WTC11 (cell line): ENCODE measurements around the gene GPX4. TPM values are rescaled to one million over a fixed set of nuclear protein-coding genes. Genes with fewer than 3 reads are reported as not detected.

Source experiments
- ATAC-seq: fragments of 200-7000 bp; cut with Tn5 transposase; 2 replicates; pipeline ENCODE4 v1.10.0; 2021; ENCODE audit warnings: mild to moderate bottlenecking, moderate library complexity
- CTCF ChIA-PET: fragments of 300-600 bp; sonication (Branson Sonifier 250); formaldehyde crosslinking; loops from one replicate; lab custom pipeline; 2021; ENCODE audit warnings: antibody characterized with exemption; lab: Charles Lee
- POLR2A ChIA-PET: fragments of 350-600 bp; sonication (Branson Sonifier 250); formaldehyde crosslinking; loops from one replicate; lab custom pipeline; 2021; ENCODE audit warnings: antibody characterized with exemption; lab: Charles Lee
- DNase-seq: peaks from one replicate; pipeline ENCODE4 v3.0.0; 2021; ENCODE audit warnings: low spot score
- H3K27ac Mint-ChIP-seq: 2 replicates; pipeline ENCODE4 v1.8.0; 2021; ENCODE audit warnings: mixed read lengths
- H3K27me3 Mint-ChIP-seq: 2 replicates; pipeline ENCODE4 v1.8.0; 2021; ENCODE audit warnings: low read depth, mild to moderate bottlenecking, moderate library complexity, mixed read lengths
- H3K36me3 Mint-ChIP-seq: 2 replicates; pipeline ENCODE4 v1.8.0; 2021; ENCODE audit warnings: mixed read lengths
- H3K4me1 Mint-ChIP-seq: 2 replicates; pipeline ENCODE4 v1.8.0; 2022; ENCODE audit warnings: mixed read lengths
- H3K4me3 Mint-ChIP-seq: 2 replicates; pipeline ENCODE4 v1.8.0; 2021; ENCODE audit warnings: mild to moderate bottlenecking, moderate library complexity, mixed read lengths
- H3K9me3 Mint-ChIP-seq: 2 replicates; pipeline ENCODE4 v1.8.0; 2021; ENCODE audit warnings: mixed read lengths
- ESRRA ChIP-seq: sonication (generic); formaldehyde crosslinking; IDR thresholded peaks from 2 replicates; pipeline ENCODE4 v1.8.1; 2022; ENCODE audit warnings: mild to moderate bottlenecking, missing genetic modification reagents, borderline replicate concordance
- JAZF1 ChIP-seq: fragments of 250-450 bp; sonication (Bioruptor Pico); IDR thresholded peaks from 2 replicates; pipeline ENCODE4 v1.9.0; 2021; ENCODE audit warnings: moderate library complexity, mild to moderate bottlenecking, inconsistent platforms
- NFE2L1 ChIP-seq: sonication (generic); formaldehyde crosslinking; IDR thresholded peaks from 2 replicates; pipeline ENCODE4 v1.8.1; 2023; ENCODE audit warnings: missing genetic modification reagents
- NR1H2 ChIP-seq: sonication (generic); formaldehyde crosslinking; IDR thresholded peaks from 2 replicates; pipeline ENCODE4 v1.9.0; 2021; ENCODE audit warnings: mild to moderate bottlenecking, moderate library complexity, missing genetic modification reagents
- TEAD1 ChIP-seq: sonication (generic); formaldehyde crosslinking; IDR thresholded peaks from 2 replicates; pipeline ENCODE4 v1.8.0; 2022; ENCODE audit warnings: mild to moderate bottlenecking, missing genetic modification reagents
- TEAD4 ChIP-seq: sonication (generic); formaldehyde crosslinking; IDR thresholded peaks from 2 replicates; pipeline ENCODE4 v1.8.0; 2022; ENCODE audit warnings: mild to moderate bottlenecking, missing genetic modification reagents
- TP53 ChIP-seq: sonication (generic); formaldehyde crosslinking; IDR thresholded peaks from 2 replicates; pipeline ENCODE4 v1.8.1; 2023; ENCODE audit warnings: mild to moderate bottlenecking, missing genetic modification reagents
- ZBTB21 ChIP-seq: sonication (generic); formaldehyde crosslinking; IDR thresholded peaks from 2 replicates; pipeline ENCODE4 v1.8.1; 2023; ENCODE audit warnings: mild to moderate bottlenecking, missing genetic modification reagents, borderline replicate concordance
- ZNF219 ChIP-seq: sonication (generic); formaldehyde crosslinking; IDR thresholded peaks from 2 replicates; pipeline ENCODE4 v1.8.0; 2023; ENCODE audit warnings: missing genetic modification reagents, mild to moderate bottlenecking, borderline replicate concordance
- total RNA-seq: library from RNA; stranded (reverse); gene quantifications from 3 replicates; pipeline ENCODE4 v1.2.3, GENCODE V29; 2021
- TF ChIP-seq, protein P1 (sequence below): sonication (generic); formaldehyde crosslinking; IDR thresholded peaks from 2 replicates; pipeline ENCODE4 v1.8.1; 2023; ENCODE audit warnings: mild to moderate bottlenecking, moderate library complexity, missing genetic modification reagents
- TF ChIP-seq, protein P2 (sequence below): sonication (generic); formaldehyde crosslinking; IDR thresholded peaks from 2 replicates; pipeline ENCODE4 v1.8.1; 2023; ENCODE audit warnings: mild to moderate bottlenecking, missing genetic modification reagents, borderline replicate concordance
- TF ChIP-seq, protein P3 (sequence below): sonication (generic); formaldehyde crosslinking; IDR thresholded peaks from 2 replicates; pipeline ENCODE4 v1.8.0; 2023; ENCODE audit warnings: mild to moderate bottlenecking, missing genetic modification reagents
- TF ChIP-seq, protein P4 (sequence below): sonication (generic); formaldehyde crosslinking; IDR thresholded peaks from 2 replicates; pipeline ENCODE4 v1.8.0; 2022; ENCODE audit warnings: missing genetic modification reagents

GPX4 gene
- total RNA-seq, 1 experiment from 2014 or later, result 363 TPM

DNA sequence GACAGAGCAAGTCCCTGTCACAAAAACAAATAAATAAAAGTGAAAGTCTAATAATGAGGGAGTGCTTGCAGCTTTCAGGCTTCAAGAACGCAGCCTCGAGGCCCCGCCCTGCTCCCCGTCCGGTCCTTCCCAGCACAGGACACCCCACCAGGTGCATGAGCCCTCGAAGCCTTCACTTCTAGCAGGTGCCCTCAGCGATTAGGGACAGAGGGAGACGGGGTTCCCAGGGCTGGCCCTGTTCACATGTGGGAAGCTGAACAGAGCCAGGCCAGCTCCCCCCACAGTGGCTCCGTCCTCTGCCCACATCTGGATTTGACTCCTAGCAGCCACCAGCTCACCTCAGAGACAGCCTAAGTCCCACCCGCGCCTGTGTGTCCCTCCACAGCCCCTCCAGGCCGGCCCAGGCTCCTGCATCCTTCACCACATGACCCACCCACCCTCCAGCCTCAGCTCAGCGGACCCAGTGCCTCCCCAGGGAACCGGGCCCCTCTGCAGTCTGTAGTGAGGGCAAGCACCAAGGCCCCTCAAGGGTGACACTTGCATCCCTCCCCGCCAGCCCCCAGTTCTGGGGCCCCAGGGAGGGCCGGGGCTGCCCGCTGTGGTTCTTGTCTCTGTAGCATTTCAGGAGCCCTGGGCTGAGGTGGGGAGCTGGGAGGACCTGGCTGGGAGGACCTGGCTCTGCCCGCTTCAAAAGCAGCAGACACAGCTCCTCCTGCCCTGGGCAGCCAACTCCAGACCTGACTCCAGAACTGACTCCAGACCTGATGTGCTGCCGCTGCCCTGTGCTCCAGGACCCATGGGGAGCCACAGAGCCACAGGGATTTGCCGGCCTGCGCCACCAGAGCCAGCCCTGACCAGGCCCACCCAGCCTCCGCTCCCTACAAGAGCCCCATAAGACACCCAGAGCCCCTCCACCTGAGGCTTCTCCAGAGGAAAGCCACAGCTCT is 27.2 kb downstream of the GPX4 start:
- ChIA-PET POLR2A (no interaction called here), CTCF (interaction anchor here (0.8 to 3.8 kb wide), 5 partner anchors 18 to 135 kb away, joined by 4 to 28 read pairs (median 6); no protein-coding TSS in a partner anchor)
- H3K4me3 Mint-ChIP-seq, result no peak overlapping the region
- ATAC-seq, result no peak
- H3K36me3 Mint-ChIP-seq, result no peaks in the 10 kb centered on the region
- no peak for TF ChIP-seq NR1H2 (CRISPR knock-in tag)
- H3K9me3 Mint-ChIP-seq, result no peaks in the 10 kb centered on the region
- no peaks in the 10 kb centered on the region for H3K27me3 Mint-ChIP-seq
- no peak overlapping the region; the same call in 1 of the 2 replicates for H3K27ac Mint-ChIP-seq
- no peaks in the 10 kb centered on the region for H3K4me1 Mint-ChIP-seq
- no peak for DNase-seq

DNA sequence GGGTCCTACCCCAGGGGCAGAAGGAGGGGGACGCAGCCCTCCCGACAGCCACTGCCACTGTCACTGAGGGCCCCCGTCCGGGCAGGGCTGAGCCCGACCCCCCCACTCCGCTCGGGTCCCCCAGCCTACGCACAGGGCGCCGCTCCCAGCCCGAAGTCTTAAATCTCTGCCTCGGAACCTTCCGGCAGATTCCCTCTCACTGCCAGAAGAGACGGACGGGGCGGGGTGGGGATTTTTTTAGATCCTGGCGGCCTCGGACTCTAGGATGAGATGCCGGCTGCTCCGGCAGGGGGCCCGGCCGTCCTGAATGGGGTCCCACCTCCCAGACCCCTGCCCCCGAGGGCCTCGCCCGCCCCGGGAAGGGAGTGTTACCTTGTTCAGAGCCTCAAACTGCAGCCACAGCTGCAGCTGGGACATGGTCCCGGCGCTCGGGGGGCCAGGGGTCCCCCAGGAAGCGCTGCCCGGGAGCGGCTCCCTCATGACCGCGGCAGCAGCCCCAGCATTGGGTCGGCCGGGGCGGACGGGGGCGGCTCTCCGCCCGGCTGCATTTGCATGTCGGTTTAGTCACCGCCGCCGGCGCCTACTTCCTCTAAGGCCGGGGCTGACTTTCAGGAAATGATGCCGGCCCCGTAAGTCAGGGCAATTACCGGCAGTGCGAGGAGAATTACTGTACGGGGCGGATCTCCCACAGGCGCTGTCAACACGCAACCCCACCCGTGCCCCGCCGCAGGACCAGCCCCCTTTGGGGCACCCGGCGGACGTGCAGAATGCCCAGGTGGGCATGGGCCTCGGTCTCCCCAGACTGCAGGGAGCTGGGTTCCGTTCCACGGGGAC is 28.1 kb downstream of the GPX4 start:
- H3K9me3 Mint-ChIP-seq, result no peaks in the 10 kb centered on the region
- no peaks in the 10 kb centered on the region for H3K36me3 Mint-ChIP-seq
- CTCF ChIA-PET, result interaction anchor here (0.8 to 3.8 kb wide), 6 partner anchors 19 to 184 kb away, joined by 4 to 28 read pairs (median 6); no protein-coding TSS in a partner anchor
- H3K27me3 Mint-ChIP-seq, result no peaks in the 10 kb centered on the region
- ATAC-seq (peak; percentile 60), DNase-seq (peak; percentile 69)
- POLR2A ChIA-PET, result no interaction called here
- H3K27ac Mint-ChIP-seq, result no peak overlapping the region
- TF ChIP-seq, protein P1, sequence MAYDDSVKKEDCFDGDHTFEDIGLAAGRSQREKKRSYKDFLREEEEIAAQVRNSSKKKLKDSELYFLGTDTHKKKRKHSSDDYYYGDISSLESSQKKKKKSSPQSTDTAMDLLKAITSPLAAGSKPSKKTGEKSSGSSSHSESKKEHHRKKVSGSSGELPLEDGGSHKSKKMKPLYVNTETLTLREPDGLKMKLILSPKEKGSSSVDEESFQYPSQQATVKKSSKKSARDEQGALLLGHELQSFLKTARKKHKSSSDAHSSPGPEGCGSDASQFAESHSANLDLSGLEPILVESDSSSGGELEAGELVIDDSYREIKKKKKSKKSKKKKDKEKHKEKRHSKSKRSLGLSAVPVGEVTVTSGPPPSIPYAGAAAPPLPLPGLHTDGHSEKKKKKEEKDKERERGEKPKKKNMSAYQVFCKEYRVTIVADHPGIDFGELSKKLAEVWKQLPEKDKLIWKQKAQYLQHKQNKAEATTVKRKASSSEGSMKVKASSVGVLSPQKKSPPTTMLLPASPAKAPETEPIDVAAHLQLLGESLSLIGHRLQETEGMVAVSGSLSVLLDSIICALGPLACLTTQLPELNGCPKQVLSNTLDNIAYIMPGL (CRISPR knock-in tag), result peak; percentile 39; the same call in 1 of the 2 replicates
- no peak for TF ChIP-seq TEAD1 (CRISPR knock-in tag)
- TF ChIP-seq, all 79 proteins: peak for 1
- H3K4me1 Mint-ChIP-seq, result peaks cover 2% of the 10 kb centered on the region
- H3K4me3 Mint-ChIP-seq, result peak overlapping the region; percentile 10; the same call in 1 of the 2 replicates

DNA sequence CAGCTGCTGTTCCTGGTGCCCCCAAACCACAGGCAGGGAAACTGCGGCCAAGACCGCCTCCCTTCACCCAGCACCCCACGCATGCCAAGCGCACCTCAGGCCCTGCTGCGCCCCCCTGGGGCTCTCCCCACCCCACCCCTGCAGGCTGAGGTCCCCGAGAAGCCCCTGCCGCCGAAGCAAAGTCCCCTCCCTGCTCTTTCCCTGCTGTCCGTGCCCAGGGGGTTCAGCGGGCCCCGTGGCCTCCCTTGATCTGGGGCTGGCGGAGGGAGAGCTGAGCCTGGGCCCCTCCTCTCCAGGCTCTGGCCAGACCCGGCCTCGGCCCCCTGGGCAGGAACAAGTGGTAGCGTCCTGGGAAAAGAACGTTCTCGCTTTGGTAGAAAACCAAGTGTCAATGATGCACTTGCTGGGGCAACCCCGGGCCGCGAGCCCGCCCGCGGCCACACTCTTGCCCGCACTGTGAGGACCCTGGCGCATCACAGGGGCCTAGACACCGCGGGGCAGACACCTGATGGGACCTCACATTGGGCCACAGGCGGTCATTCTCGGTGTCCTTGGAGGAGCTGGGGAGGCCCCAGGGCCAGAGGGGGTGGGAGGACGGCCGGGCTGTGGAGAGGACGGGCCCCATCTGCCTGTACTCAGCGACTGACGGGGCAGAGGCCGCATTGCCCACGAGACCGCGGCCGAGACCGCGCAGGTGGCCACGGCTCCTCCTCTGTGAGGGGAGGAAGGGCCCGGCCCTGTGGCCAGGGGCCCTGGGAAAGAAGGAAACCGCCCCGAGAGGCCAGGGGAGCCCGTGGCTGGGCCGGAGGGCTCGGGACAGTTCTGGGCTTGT is 29.0 kb downstream of the GPX4 start:
- Mint-ChIP-seq H3K27ac (no peak overlapping the region), H3K36me3 (no peaks in the 10 kb centered on the region), H3K4me3 (no peak overlapping the region; the same call in 1 of the 2 replicates), H3K9me3 (no peaks in the 10 kb centered on the region), H3K4me1 (peaks cover 2% of the 10 kb centered on the region), H3K27me3 (no peaks in the 10 kb centered on the region)
- no peak for ATAC-seq
- no peak for DNase-seq
- ChIA-PET CTCF (interaction anchor here (0.9 to 1.9 kb wide), 8 partner anchors 9 to 183 kb away, joined by 3 to 19 read pairs (median 4); no protein-coding TSS in a partner anchor), POLR2A (no interaction called here)
- TF ChIP-seq TP53 (CRISPR knock-in tag), result no peak
- TF ChIP-seq ZNF219 (CRISPR knock-in tag), result no peak
- TF ChIP-seq, protein P2, sequence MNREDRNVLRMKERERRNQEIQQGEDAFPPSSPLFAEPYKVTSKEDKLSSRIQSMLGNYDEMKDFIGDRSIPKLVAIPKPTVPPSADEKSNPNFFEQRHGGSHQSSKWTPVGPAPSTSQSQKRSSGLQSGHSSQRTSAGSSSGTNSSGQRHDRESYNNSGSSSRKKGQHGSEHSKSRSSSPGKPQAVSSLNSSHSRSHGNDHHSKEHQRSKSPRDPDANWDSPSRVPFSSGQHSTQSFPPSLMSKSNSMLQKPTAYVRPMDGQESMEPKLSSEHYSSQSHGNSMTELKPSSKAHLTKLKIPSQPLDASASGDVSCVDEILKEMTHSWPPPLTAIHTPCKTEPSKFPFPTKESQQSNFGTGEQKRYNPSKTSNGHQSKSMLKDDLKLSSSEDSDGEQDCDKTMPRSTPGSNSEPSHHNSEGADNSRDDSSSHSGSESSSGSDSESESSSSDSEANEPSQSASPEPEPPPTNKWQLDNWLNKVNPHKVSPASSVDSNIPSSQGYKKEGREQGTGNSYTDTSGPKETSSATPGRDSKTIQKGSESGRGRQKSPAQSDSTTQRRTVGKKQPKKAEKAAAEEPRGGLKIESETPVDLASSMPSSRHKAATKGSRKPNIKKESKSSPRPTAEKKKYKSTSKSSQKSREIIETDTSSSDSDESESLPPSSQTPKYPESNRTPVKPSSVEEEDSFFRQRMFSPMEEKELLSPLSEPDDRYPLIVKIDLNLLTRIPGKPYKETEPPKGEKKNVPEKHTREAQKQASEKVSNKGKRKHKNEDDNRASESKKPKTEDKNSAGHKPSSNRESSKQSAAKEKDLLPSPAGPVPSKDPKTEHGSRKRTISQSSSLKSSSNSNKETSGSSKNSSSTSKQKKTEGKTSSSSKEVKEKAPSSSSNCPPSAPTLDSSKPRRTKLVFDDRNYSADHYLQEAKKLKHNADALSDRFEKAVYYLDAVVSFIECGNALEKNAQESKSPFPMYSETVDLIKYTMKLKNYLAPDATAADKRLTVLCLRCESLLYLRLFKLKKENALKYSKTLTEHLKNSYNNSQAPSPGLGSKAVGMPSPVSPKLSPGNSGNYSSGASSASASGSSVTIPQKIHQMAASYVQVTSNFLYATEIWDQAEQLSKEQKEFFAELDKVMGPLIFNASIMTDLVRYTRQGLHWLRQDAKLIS (CRISPR knock-in tag), result no peak
- no peak for TF ChIP-seq ZBTB21 (CRISPR knock-in tag)
- TF ChIP-seq JAZF1 (CRISPR knock-in tag), result no peak
- TF ChIP-seq, protein P3, sequence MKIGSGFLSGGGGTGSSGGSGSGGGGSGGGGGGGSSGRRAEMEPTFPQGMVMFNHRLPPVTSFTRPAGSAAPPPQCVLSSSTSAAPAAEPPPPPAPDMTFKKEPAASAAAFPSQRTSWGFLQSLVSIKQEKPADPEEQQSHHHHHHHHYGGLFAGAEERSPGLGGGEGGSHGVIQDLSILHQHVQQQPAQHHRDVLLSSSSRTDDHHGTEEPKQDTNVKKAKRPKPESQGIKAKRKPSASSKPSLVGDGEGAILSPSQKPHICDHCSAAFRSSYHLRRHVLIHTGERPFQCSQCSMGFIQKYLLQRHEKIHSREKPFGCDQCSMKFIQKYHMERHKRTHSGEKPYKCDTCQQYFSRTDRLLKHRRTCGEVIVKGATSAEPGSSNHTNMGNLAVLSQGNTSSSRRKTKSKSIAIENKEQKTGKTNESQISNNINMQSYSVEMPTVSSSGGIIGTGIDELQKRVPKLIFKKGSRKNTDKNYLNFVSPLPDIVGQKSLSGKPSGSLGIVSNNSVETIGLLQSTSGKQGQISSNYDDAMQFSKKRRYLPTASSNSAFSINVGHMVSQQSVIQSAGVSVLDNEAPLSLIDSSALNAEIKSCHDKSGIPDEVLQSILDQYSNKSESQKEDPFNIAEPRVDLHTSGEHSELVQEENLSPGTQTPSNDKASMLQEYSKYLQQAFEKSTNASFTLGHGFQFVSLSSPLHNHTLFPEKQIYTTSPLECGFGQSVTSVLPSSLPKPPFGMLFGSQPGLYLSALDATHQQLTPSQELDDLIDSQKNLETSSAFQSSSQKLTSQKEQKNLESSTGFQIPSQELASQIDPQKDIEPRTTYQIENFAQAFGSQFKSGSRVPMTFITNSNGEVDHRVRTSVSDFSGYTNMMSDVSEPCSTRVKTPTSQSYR, result no peak
- no peak for TF ChIP-seq NFE2L1 (CRISPR knock-in tag)
- no peak for TF ChIP-seq ESRRA (CRISPR knock-in tag)
- TF ChIP-seq TEAD4, result no peak
- TF ChIP-seq, protein P4, sequence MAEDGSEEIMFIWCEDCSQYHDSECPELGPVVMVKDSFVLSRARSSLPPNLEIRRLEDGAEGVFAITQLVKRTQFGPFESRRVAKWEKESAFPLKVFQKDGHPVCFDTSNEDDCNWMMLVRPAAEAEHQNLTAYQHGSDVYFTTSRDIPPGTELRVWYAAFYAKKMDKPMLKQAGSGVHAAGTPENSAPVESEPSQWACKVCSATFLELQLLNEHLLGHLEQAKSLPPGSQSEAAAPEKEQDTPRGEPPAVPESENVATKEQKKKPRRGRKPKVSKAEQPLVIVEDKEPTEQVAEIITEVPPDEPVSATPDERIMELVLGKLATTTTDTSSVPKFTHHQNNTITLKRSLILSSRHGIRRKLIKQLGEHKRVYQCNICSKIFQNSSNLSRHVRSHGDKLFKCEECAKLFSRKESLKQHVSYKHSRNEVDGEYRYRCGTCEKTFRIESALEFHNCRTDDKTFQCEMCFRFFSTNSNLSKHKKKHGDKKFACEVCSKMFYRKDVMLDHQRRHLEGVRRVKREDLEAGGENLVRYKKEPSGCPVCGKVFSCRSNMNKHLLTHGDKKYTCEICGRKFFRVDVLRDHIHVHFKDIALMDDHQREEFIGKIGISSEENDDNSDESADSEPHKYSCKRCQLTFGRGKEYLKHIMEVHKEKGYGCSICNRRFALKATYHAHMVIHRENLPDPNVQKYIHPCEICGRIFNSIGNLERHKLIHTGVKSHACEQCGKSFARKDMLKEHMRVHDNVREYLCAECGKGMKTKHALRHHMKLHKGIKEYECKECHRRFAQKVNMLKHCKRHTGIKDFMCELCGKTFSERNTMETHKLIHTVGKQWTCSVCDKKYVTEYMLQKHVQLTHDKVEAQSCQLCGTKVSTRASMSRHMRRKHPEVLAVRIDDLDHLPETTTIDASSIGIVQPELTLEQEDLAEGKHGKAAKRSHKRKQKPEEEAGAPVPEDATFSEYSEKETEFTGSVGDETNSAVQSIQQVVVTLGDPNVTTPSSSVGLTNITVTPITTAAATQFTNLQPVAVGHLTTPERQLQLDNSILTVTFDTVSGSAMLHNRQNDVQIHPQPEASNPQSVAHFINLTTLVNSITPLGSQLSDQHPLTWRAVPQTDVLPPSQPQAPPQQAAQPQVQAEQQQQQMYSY (CRISPR knock-in tag), result no peak
